Thoracic aorta (tissue), 2 donors: ENCODE data around the gene TOR1AIP2. TPM values are rescaled to one million over a fixed set of nuclear protein-coding genes. Genes with fewer than 3 reads are reported as not detected.
A peak's percentile ranks its signal among the peaks of the same experiment; 100 is the strongest.

Experiments used
- ATAC-seq: fragments of 150-250 bp; one replicate; pipeline ENCODE4 v1.8.0; 2017; ENCODE audit warnings: low read depth; ENCODE audit not compliant: insufficient number of reproducible peaks, low FRiP score
- DNase-seq: peaks from one replicate; pipeline ENCODE4 v3.0.0-alpha.2; 2020; ENCODE audit warnings: low spot score
- H3K27ac ChIP-seq, 2 donors: fragments of 200-600 bp; sonication (generic); 1 replicate in 1 of 2; 2 replicates in 1 of 2; pipeline ENCODE4 v1.5.1; 2016; ENCODE audit warnings: mild to moderate bottlenecking in 2 of 2, moderate library complexity in 2 of 2
- H3K27me3 ChIP-seq: fragments of 200-600 bp; sonication (generic); replicated peaks from 2 replicates; pipeline ENCODE4 v1.6.0; 2016; ENCODE audit warnings: mild to moderate bottlenecking; ENCODE audit not compliant: insufficient read depth
- H3K36me3 ChIP-seq: fragments of 200-600 bp; sonication (generic); one replicate; pipeline ENCODE4 v1.5.1; 2016
- H3K4me1 ChIP-seq, 2 donors: fragments of 200-600 bp; sonication (generic); 1 replicate in 1 of 2; 2 replicates in 1 of 2; pipeline versions ENCODE4 v1.5.1 to v1.6.0; 2016; ENCODE audit warnings: low read depth in 2 of 2, mild to moderate bottlenecking in 1 of 2; ENCODE audit not compliant: control insufficient read depth in 1 of 2
- H3K4me3 ChIP-seq: fragments of 200-600 bp; sonication (generic); 2 replicates; pipeline ENCODE4 v1.5.1; 2016; ENCODE audit warnings: mild to moderate bottlenecking
- H3K9me3 ChIP-seq: fragments of 200-600 bp; sonication (generic); 2 replicates; pipeline ENCODE4 v1.5.1; 2016
- total RNA-seq, 2 donors: library from RNA; depleted of rRNA; stranded (reverse); fragments of >200 nt; gene quantifications; one replicate each; pipeline versions ENCODE4 v1.1.0 to v1.2.3, GENCODE V29; 2016
- TF ChIP-seq, protein P1 (sequence below): fragments of 200-600 bp; sonication (generic); IDR thresholded peaks from one replicate; pipeline ENCODE4 v1.5.1; 2019; ENCODE audit warnings: antibody characterized with exemption

TOR1AIP2 gene
- total RNA-seq, 2 donors from 2014 or later = 45.9 to 74.1 TPM

DNA sequence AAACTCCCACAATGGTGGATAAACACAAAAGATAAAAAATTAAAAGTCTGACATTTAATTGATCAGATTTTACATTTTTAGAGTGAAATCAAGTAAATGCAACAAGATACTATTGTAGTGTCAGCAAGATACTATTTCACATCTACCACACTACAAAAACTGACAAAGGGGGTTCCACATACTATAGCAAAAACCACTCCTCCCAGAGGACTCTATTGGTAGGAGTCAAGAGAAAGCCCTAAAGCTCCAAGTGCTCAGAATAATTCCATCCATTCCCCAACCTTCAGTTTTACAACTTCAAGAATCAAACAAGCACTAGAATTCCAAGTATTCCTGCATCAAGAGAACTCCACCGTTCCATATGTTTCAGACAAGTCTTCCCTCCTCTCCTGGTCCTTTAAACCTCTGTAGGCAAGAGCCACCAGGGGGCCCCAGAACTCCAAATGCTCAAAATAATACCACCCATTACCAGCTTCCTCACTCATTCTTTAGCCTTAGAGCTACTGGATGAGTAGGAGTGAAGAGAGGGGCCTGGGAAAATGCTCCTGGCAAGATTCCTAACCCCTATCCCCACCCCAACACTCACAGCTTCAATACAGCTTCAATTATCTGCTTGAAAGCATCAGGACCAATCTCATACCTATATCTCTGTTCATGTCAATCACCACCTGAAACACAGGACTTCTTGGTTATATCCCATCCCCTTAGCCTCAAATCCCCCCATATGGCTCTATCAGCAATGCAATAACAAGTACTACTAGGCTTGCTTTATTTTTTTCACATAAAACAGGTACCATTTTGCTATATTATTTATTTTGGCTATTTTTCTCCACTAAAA is 9.9 kb downstream of the TOR1AIP2 start:
- TF ChIP-seq, protein P1, sequence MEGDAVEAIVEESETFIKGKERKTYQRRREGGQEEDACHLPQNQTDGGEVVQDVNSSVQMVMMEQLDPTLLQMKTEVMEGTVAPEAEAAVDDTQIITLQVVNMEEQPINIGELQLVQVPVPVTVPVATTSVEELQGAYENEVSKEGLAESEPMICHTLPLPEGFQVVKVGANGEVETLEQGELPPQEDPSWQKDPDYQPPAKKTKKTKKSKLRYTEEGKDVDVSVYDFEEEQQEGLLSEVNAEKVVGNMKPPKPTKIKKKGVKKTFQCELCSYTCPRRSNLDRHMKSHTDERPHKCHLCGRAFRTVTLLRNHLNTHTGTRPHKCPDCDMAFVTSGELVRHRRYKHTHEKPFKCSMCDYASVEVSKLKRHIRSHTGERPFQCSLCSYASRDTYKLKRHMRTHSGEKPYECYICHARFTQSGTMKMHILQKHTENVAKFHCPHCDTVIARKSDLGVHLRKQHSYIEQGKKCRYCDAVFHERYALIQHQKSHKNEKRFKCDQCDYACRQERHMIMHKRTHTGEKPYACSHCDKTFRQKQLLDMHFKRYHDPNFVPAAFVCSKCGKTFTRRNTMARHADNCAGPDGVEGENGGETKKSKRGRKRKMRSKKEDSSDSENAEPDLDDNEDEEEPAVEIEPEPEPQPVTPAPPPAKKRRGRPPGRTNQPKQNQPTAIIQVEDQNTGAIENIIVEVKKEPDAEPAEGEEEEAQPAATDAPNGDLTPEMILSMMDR = peak; percentile 37
- ATAC-seq = no peak
- peaks cover 12% of the 10 kb centered on the region for H3K36me3 ChIP-seq

DNA sequence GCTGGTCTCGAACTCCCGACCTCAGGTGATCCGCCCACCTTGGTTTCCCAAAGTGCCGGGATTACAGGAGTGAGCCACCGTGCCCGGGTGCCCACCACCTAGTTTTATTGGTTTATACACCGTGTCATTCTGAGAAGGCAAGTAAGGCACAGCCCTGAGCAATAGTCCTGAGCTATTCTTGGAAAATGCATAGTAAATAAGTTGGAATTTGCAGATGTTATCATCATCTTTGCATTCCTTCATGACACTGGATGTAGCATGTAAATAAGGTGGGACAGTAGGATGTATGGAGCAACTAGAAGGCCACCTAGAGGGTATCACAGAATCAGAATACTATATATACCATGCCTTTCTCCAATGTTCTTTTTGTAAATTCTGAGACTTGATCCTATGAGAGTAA is 11.0 kb downstream of the TOR1AIP2 start:
- no peak for DNase-seq
- H3K27ac ChIP-seq = no peak overlapping the region
- no peak overlapping the region for H3K4me3 ChIP-seq
- ATAC-seq = no peak
- peaks cover 0 to 7% of the 10 kb centered on the region in 2 donors for H3K4me1 ChIP-seq
- peaks cover 12% of the 10 kb centered on the region for H3K36me3 ChIP-seq
- TF ChIP-seq, protein P1 = no peak
- no peaks in the 10 kb centered on the region for H3K9me3 ChIP-seq
- H3K27me3 ChIP-seq = no peaks in the 10 kb centered on the region

More for the DNA sequence above, 9.9 kb downstream of the TOR1AIP2 start:
- no peak overlapping the region for H3K4me3 ChIP-seq
- no peak overlapping the region for H3K27ac ChIP-seq
- H3K9me3 ChIP-seq = no peaks in the 10 kb centered on the region
- H3K4me1 ChIP-seq = peaks cover 9 to 18% of the 10 kb centered on the region in 2 donors
- no peaks in the 10 kb centered on the region for H3K27me3 ChIP-seq
- no peak for DNase-seq

DNA sequence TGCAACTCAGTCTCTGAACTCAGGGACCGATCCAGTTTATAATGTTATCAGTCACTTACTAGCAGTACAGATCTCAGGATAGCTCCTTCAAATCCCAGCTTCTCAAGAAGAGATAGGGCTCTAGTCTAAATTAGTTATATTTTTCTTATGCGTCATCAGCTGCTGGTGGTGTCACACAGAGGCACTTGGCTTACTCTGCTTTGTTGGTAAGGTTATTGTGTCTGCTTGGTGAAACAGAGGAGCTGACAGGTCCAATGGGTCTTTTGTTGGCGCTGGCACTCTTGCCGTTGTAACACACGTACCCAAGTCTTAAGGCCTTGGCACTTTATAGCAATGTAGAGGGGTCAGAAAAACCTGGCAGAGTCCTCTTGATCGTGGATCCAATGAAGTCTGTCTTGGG is 12.2 kb downstream of the TOR1AIP2 start:
- Histone ChIP-seq H3K36me3 (peaks cover 12% of the 10 kb centered on the region), H3K27me3 (no peaks in the 10 kb centered on the region), H3K9me3 (no peaks in the 10 kb centered on the region), H3K4me1 (no peaks in the 10 kb centered on the region), H3K27ac (no peak overlapping the region), H3K4me3 (no peak overlapping the region)
- ATAC-seq (no peak), DNase-seq (no peak)
- TF ChIP-seq, protein P1 = no peak

DNA sequence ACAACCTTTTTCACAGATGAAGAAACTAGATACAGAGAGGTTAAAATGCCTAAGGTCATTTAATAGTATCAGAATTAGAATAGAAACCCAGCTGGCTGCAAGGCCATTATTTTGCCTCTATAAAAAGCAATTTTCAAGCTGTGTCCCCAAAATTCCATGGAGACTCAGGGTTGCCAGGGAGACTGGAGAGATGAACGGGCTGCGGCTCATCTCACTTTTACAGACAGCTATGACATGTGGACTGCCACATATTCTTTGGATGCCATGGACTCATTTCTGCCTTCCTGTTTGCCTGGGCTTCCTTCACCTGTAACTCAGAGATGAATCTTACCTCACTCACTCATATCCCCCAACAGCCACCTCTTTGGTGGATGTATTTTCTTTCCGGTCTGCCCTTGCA is 17.0 kb downstream of the TOR1AIP2 start:
- H3K27me3 ChIP-seq = no peaks in the 10 kb centered on the region

DNA sequence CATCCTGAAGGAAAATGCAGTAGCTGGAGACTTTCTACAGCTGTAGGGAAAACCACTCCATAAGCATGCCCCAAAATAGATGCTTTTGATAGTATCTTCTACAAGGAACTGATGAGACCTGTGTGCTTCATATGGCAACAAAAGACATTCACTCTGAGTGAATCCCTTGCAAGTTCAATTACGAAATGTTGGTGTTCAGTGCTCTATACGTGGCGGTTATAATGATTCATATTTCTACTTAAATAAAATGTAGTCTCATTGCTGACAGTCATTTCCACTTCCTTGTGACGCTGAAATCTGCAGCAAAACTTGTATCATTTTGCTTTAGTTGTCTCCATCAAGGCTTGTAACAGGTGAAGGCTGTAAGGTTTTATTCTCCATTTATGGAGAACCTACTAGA is 20.6 kb downstream of the TOR1AIP2 start:
- no peak for DNase-seq
- Histone ChIP-seq H3K4me1 (no peaks in the 10 kb centered on the region), H3K4me3 (no peak overlapping the region), H3K27me3 (no peaks in the 10 kb centered on the region), H3K9me3 (no peaks in the 10 kb centered on the region), H3K36me3 (peaks cover 3% of the 10 kb centered on the region), H3K27ac (no peak overlapping the region)
- no peak for ATAC-seq
- TF ChIP-seq, protein P1 = no peak

More for the DNA sequence above, 17.0 kb downstream of the TOR1AIP2 start:
- Histone ChIP-seq H3K27ac (no peak overlapping the region), H3K36me3 (peaks cover 12% of the 10 kb centered on the region), H3K4me3 (no peak overlapping the region), H3K4me1 (no peaks in the 10 kb centered on the region), H3K9me3 (no peaks in the 10 kb centered on the region)
- DNase-seq (no peak), ATAC-seq (no peak)
- TF ChIP-seq, protein P1 = no peak
